Sigmoid colon (tissue), 7 donors: ENCODE data around the gene CADM2. TPM values are rescaled to one million over a fixed set of nuclear protein-coding genes. Genes with fewer than 3 reads are reported as not detected.

Source experiments
- DNase-seq: peaks from one replicate; pipeline ENCODE4 v3.0.0-alpha.2; 2019
- H3K27ac ChIP-seq, 4 donors: fragments of 200-600 bp; sonication (generic); one replicate each; pipeline ENCODE4 v1.5.1; 2016 to 2019; ENCODE audit warnings: mild to moderate bottlenecking in 1 of 4
- H3K27me3 ChIP-seq, 3 donors: fragments of 200-600 bp; sonication (generic); one replicate each; pipeline ENCODE4 v1.5.1; 2019; ENCODE audit warnings: mild to moderate bottlenecking in 1 of 3
- H3K36me3 ChIP-seq, 4 donors: fragments of 200-600 bp; sonication (generic); one replicate each; pipeline ENCODE4 v1.5.1; 2016 to 2019
- H3K4me1 ChIP-seq, 4 donors: fragments of 200-600 bp; sonication (generic); one replicate each; pipeline ENCODE4 v1.5.1; 2017 to 2019
- H3K4me3 ChIP-seq, 4 donors: fragments of 200-600 bp; sonication (generic); one replicate each; pipeline ENCODE4 v1.5.1; 2017 to 2019; ENCODE audit warnings: mild to moderate bottlenecking in 2 of 4, moderate library complexity in 1 of 4
- H3K9me3 ChIP-seq, 4 donors: fragments of 200-600 bp in 3 of 4; sonication (generic) in 3 of 4; one replicate each; pipeline versions ENCODE4 v1.5.1 to v1.6.1; 2013 to 2019
- CTCF ChIP-seq, 4 experiments: fragments of 450-650 bp in 3 of 4; fragments of 200-600 bp in 1 of 4; IDR thresholded peaks; one replicate each; pipeline ENCODE4 v1.5.1; 2016 to 2019; ENCODE audit warnings: antibody characterized with exemption in 4 of 4, mild to moderate bottlenecking in 3 of 4, moderate library complexity in 2 of 4
- EP300 ChIP-seq, 4 donors: sonication (generic); formaldehyde crosslinking; IDR thresholded peaks; one replicate each; pipeline ENCODE4 v1.6.1; 2017; ENCODE audit warnings: antibody characterized with exemption in 4 of 4
- POLR2A ChIP-seq, 2 donors: fragments of 450-650 bp; IDR thresholded peaks; one replicate each; pipeline ENCODE4 v1.6.1; 2016; ENCODE audit warnings: antibody characterized with exemption in 2 of 2, mild to moderate bottlenecking in 2 of 2, moderate library complexity in 2 of 2
- POLR2AphosphoS5 ChIP-seq, 4 donors: sonication (generic); formaldehyde crosslinking; IDR thresholded peaks; one replicate each; pipeline ENCODE4 v1.6.1; 2017; ENCODE audit warnings: antibody characterized with exemption in 4 of 4
- WGBS, 2 donors: extraction: QIAGEN DNeasy Blood & Tissue Kit; methylation state at CpG; one replicate each; pipeline ENCODE4 v1.1.7; 2013; 5-methylcytosine and 5-hydroxymethylcytosine counted together
- intact Hi-C: fragments of 100-400 bp; cut with DNase I; formaldehyde crosslinking; loops from one replicate; pipeline ENCODE4 v1.15.1; 2023
- polyA plus RNA-seq, 3 donors: library from polyadenylated mRNA; stranded (reverse); fragments of 200-250 nt; gene quantifications; one replicate each; pipeline ENCODE4 v1.2.3, GENCODE V29; 2013
- total RNA-seq, 4 donors: library from RNA; depleted of rRNA; stranded (reverse); fragments of >200 nt; gene quantifications; one replicate each; pipeline ENCODE4 v1.1.0, GENCODE V29; 2016
- donor health status: healthy with polysubstance abuse.
- donor health status: Bipolar disorder and iron deficiency.
- donor health status: healthy.

Gene CADM2
- total and polyA plus RNA-seq, 7 donors = 0.46 to 22.8 (median 12.8) TPM

- no peaks in the 10 kb centered on the region for H3K9me3 ChIP-seq
- TF ChIP-seq POLR2A (IDR thresholded peaks at IDR 0.05) (no peak), CTCF (IDR thresholded peaks at IDR 0.05) (no peak), EP300 (IDR thresholded peaks at IDR 0.05) (no peak), POLR2AphosphoS5 (IDR thresholded peaks at IDR 0.05) (no peak)
- no peak overlapping the region for H3K27ac ChIP-seq
- DNase-seq = no peak
- H3K4me3 ChIP-seq = no peak overlapping the region
- no peaks in the 10 kb centered on the region for H3K4me1 ChIP-seq
- no peaks in the 10 kb centered on the region for H3K36me3 ChIP-seq
- H3K27me3 ChIP-seq = no peaks in the 10 kb centered on the region
- 5 to 6% methylated on average over 1 of the region's 1 CpG for WGBS, 2 donors
- intact Hi-C loops = no loop called here
These were observed 12.5 kb upstream of the CADM2 start for GRCh38 chr3:84946240-84946639.

GRCh38 chr3:84959470-84960271, 882 bp downstream of the CADM2 start:
- 4 to 8% methylated on average over 40 of the region's 40 CpGs for WGBS, 2 donors
- H3K27me3 ChIP-seq = peaks cover 2 to 42% (median 16%) of the 10 kb centered on the region in 3 donors
- intact Hi-C loops = no loop called here
- H3K36me3 ChIP-seq = no peaks in the 10 kb centered on the region
- no peak for DNase-seq
- H3K27ac ChIP-seq = peak overlapping the region; percentile 46 to 68 (median 55)
- H3K9me3 ChIP-seq = no peaks in the 10 kb centered on the region
- TF ChIP-seq POLR2A (IDR thresholded peaks at IDR 0.05) (no peak), CTCF (IDR thresholded peaks at IDR 0.05) (no peak), POLR2AphosphoS5 (IDR thresholded peaks at IDR 0.05) (no peak), EP300 (IDR thresholded peaks at IDR 0.05) (no peak)
- H3K4me1 ChIP-seq = peaks cover 0 to 17% (median 12%) of the 10 kb centered on the region in 4 donors
- peak overlapping the region; percentile 45 to 58 (median 54) for H3K4me3 ChIP-seq

- Histone ChIP-seq H3K36me3 (no peaks in the 10 kb centered on the region), H3K9me3 (no peaks in the 10 kb centered on the region), H3K27ac (no peak overlapping the region), H3K27me3 (peaks cover 2 to 42% (median 16%) of the 10 kb centered on the region in 3 donors), H3K4me3 (peak overlapping the region in 3 of 4 donors; percentile 15 to 58 (median 52)), H3K4me1 (peaks cover 0 to 17% (median 12%) of the 10 kb centered on the region in 4 donors)
- intact Hi-C loops = no loop called here
- DNase-seq = no peak
- TF ChIP-seq EP300 (IDR thresholded peaks at IDR 0.05) = no peak
- no peak for TF ChIP-seq CTCF (IDR thresholded peaks at IDR 0.05)
- no peak for TF ChIP-seq POLR2A (IDR thresholded peaks at IDR 0.05)
- TF ChIP-seq POLR2AphosphoS5 (IDR thresholded peaks at IDR 0.05) = no peak
- 5 to 9% methylated on average over 12 of the region's 12 CpGs for WGBS, 2 donors
These were observed 1.8 kb downstream of the CADM2 start for GRCh38 chr3:84960581-84960980.

GRCh38 chr3:84961011-84961410, 2.2 kb downstream of the CADM2 start:
- no peak for DNase-seq
- Histone ChIP-seq H3K4me1 (peaks cover 0 to 17% (median 12%) of the 10 kb centered on the region in 4 donors), H3K36me3 (no peaks in the 10 kb centered on the region), H3K27me3 (peaks cover 2 to 42% (median 16%) of the 10 kb centered on the region in 3 donors), H3K9me3 (no peaks in the 10 kb centered on the region), H3K4me3 (peak overlapping the region in 3 of 4 donors; percentile 15 to 58 (median 52)), H3K27ac (no peak overlapping the region)
- TF ChIP-seq EP300 (IDR thresholded peaks at IDR 0.05) = no peak
- TF ChIP-seq POLR2A (IDR thresholded peaks at IDR 0.05) = no peak
- no peak for TF ChIP-seq POLR2AphosphoS5 (IDR thresholded peaks at IDR 0.05)
- TF ChIP-seq CTCF (IDR thresholded peaks at IDR 0.05) = no peak
- 16 to 21% methylated on average over 7 of the region's 7 CpGs for WGBS, 2 donors
- intact Hi-C loops = no loop called here
